ENCODE measurements around the gene TRAPPC8.
A peak's percentile ranks its signal among the peaks of the same experiment; 100 is the strongest.
"Not testable (repeated sequence)": the region's sequence is repeated elsewhere in the genome, so short reads cannot be mapped to it uniquely, and the experiment has no call there.

TRAPPC8 gene

DNA sequence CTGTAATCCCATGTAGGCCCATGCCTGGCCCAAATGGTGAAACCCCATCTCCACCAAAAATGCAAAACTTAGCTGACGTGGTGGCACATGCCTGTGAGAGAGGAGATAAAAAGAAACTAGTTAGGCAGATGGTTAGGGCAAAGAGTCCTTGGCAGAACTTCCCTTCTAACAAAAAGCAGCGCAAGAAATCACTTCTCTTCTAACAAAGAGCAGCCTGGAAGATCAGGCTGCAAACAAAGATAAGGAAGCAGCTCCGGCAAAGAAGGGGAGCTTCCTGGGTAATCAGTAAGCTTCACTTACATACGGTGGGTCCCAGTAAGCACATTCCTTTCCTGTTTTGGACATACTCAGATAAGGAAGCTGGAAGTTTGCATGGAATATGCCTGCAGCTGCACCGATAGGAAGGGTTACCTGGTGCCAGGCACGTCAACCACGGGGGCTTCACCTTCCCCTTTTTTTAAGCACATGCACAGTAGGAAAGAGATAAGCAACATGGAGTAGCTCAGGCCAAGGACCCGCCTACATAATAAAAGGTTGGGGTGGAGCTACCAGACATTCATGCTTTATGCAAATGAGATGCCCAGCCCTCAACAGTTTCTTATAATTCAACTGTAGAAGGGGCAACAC lies 121.3 kb downstream of the TRAPPC8 start (continued):
- TF ChIP-seq, protein P1, sequence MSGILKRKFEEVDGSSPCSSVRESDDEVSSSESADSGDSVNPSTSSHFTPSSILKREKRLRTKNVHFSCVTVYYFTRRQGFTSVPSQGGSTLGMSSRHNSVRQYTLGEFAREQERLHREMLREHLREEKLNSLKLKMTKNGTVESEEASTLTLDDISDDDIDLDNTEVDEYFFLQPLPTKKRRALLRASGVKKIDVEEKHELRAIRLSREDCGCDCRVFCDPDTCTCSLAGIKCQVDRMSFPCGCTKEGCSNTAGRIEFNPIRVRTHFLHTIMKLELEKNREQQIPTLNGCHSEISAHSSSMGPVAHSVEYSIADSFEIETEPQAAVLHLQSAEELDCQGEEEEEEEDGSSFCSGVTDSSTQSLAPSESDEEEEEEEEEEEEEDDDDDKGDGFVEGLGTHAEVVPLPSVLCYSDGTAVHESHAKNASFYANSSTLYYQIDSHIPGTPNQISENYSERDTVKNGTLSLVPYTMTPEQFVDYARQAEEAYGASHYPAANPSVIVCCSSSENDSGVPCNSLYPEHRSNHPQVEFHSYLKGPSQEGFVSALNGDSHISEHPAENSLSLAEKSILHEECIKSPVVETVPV (CRISPR knock-in tag; IDR thresholded peaks at IDR 0.05), result no peak
- TF ChIP-seq ZC3H10 (CRISPR knock-in tag; IDR thresholded peaks at IDR 0.05) (no peak), RARB (CRISPR knock-in tag; IDR thresholded peaks at IDR 0.05) (no peak), ZNF8 (CRISPR knock-in tag; IDR thresholded peaks at IDR 0.05) (no peak), SNAI2 (CRISPR knock-in tag; IDR thresholded peaks at IDR 0.05) (no peak), GLIS3 (CRISPR knock-in tag; IDR thresholded peaks at IDR 0.05) (no peak)
- TF ChIP-seq, protein P2, sequence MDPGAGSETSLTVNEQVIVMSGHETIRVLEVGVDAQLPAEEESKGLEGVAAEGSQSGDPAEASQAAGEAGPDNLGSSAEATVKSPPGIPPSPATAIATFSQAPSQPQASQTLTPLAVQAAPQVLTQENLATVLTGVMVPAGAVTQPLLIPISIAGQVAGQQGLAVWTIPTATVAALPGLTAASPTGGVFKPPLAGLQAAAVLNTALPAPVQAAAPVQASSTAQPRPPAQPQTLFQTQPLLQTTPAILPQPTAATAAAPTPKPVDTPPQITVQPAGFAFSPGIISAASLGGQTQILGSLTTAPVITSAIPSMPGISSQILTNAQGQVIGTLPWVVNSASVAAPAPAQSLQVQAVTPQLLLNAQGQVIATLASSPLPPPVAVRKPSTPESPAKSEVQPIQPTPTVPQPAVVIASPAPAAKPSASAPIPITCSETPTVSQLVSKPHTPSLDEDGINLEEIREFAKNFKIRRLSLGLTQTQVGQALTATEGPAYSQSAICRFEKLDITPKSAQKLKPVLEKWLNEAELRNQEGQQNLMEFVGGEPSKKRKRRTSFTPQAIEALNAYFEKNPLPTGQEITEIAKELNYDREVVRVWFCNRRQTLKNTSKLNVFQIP (CRISPR knock-in tag; IDR thresholded peaks at IDR 0.05; ENCODE audit: borderline replicate concordance, low read depth), result no peak

DNA sequence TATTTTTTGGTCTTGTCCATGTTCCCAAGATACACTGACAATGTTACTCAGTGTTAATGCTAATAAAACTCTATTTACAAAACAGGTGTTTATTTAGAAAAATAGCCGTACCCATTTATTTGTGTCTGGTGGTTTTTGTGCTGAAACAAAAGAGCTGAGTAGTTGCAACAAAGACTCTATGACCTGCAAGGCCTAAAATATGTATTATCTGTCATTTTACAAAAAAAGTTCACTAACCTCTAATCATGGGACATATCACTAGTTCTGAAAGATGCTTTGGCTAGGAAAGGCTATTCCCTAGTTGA lies 123.1 kb downstream of the TRAPPC8 start:
- TF ChIP-seq BACH2 (CRISPR knock-in tag; IDR thresholded peaks at IDR 0.05; ENCODE audit: borderline replicate concordance), result no peak
- TF ChIP-seq TOX (CRISPR knock-in tag; IDR thresholded peaks at IDR 0.05; ENCODE audit: borderline replicate concordance), result no peak
- TF ChIP-seq ZC3H10 (CRISPR knock-in tag; IDR thresholded peaks at IDR 0.05), result no peak
- no peak for TF ChIP-seq RARB (CRISPR knock-in tag; IDR thresholded peaks at IDR 0.05)
- no peak for TF ChIP-seq GLIS3 (CRISPR knock-in tag; IDR thresholded peaks at IDR 0.05)
- TF ChIP-seq CSDC2 (CRISPR knock-in tag; IDR thresholded peaks at IDR 0.05), result no peak
- ATAC-seq, result no peak

DNA sequence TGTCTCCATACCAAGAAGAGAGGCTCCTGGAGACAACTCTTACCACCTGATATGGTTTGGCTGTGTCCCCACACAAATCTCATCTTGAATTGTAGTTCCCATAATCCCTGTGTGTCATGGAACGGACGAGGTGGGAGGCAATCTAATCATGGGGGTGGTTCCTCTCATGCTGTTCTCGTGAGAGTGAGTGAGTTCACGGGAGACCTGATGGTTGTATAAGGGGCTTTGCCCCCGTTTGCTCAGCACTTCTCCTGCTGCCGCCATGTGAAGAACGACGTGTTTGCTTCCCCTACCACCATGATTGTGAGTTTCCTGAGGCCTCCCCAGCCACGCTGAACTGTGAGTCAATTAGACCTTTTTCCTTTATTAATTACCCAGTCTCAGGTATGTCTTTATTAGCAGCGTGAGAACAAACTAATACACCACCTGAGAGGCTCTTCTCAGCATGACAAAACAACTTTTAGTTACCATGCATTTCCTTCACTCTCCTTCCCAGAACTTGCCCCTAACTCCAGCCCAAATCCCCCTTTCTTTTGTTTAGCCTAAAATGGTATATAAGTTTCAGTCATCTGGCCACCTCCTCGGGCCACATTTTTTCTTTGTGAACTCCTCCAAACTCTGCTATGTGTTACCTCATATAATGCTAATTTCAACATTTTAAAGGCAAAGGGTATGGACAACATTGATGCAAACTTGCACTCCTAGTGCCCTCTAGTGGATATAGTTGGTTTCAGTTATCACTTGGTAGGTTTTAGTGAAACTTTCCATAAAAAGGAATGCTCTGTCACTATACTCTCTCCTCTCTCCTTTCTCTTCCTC lies 123.6 kb downstream of the TRAPPC8 start:
- peak; percentile 91 for ATAC-seq

DNA sequence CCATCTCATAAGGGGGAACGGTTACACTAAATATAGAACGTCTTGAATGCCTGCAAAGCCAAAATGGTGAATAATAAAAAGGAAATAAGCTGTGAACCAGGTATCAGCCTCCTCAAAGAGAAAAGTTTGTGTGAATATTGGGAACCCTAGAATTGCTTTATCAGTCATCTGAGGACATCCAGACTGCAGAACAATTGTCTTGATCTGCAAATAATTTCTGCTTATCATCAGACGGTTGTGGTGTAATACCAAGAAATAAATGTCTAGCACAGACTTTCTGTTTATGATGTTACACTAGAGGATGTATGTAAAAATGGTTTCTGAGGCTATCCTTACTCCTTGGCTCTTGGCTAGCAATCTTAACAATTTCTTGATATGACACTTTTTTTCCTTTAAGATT lies 128.8 kb downstream of the TRAPPC8 start:
- TF ChIP-seq ZC3H10 (CRISPR knock-in tag; IDR thresholded peaks at IDR 0.05) (no peak), OSR1 (CRISPR knock-in tag; IDR thresholded peaks at IDR 0.05) (no peak), RARB (CRISPR knock-in tag; IDR thresholded peaks at IDR 0.05) (no peak), SNAI2 (CRISPR knock-in tag; IDR thresholded peaks at IDR 0.05) (no peak), ZFP3 (CRISPR knock-in tag; IDR thresholded peaks at IDR 0.05) (no peak), BACH2 (CRISPR knock-in tag; IDR thresholded peaks at IDR 0.05; ENCODE audit: borderline replicate concordance) (no peak)
- TF ChIP-seq, protein P3, sequence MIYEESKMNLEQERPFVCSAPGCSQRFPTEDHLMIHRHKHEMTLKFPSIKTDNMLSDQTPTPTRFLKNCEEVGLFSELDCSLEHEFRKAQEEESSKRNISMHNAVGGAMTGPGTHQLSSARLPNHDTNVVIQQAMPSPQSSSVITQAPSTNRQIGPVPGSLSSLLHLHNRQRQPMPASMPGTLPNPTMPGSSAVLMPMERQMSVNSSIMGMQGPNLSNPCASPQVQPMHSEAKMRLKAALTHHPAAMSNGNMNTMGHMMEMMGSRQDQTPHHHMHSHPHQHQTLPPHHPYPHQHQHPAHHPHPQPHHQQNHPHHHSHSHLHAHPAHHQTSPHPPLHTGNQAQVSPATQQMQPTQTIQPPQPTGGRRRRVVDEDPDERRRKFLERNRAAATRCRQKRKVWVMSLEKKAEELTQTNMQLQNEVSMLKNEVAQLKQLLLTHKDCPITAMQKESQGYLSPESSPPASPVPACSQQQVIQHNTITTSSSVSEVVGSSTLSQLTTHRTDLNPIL (CRISPR knock-in tag; IDR thresholded peaks at IDR 0.05; ENCODE audit: low read depth), result no peak
- TF ChIP-seq, protein P4, sequence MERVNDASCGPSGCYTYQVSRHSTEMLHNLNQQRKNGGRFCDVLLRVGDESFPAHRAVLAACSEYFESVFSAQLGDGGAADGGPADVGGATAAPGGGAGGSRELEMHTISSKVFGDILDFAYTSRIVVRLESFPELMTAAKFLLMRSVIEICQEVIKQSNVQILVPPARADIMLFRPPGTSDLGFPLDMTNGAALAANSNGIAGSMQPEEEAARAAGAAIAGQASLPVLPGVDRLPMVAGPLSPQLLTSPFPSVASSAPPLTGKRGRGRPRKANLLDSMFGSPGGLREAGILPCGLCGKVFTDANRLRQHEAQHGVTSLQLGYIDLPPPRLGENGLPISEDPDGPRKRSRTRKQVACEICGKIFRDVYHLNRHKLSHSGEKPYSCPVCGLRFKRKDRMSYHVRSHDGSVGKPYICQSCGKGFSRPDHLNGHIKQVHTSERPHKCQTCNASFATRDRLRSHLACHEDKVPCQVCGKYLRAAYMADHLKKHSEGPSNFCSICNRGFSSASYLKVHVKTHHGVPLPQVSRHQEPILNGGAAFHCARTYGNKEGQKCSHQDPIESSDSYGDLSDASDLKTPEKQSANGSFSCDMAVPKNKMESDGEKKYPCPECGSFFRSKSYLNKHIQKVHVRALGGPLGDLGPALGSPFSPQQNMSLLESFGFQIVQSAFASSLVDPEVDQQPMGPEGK (CRISPR knock-in tag; IDR thresholded peaks at IDR 0.05; ENCODE audit: borderline replicate concordance), result no peak
- TF ChIP-seq, protein P1 (CRISPR knock-in tag; IDR thresholded peaks at IDR 0.05), result no peak
- no peak for ATAC-seq

More for the DNA sequence above, 123.6 kb downstream of the TRAPPC8 start:
- TF ChIP-seq ZFP3 (CRISPR knock-in tag; IDR thresholded peaks at IDR 0.05) (no peak), BACH2 (CRISPR knock-in tag; IDR thresholded peaks at IDR 0.05; ENCODE audit: borderline replicate concordance) (no peak), RARB (CRISPR knock-in tag; IDR thresholded peaks at IDR 0.05) (no peak), ZC3H10 (CRISPR knock-in tag; IDR thresholded peaks at IDR 0.05) (no peak)
- TF ChIP-seq, protein P4 (CRISPR knock-in tag; IDR thresholded peaks at IDR 0.05; ENCODE audit: borderline replicate concordance), result no peak
- TF ChIP-seq, protein P1 (CRISPR knock-in tag; IDR thresholded peaks at IDR 0.05), result no peak

DNA sequence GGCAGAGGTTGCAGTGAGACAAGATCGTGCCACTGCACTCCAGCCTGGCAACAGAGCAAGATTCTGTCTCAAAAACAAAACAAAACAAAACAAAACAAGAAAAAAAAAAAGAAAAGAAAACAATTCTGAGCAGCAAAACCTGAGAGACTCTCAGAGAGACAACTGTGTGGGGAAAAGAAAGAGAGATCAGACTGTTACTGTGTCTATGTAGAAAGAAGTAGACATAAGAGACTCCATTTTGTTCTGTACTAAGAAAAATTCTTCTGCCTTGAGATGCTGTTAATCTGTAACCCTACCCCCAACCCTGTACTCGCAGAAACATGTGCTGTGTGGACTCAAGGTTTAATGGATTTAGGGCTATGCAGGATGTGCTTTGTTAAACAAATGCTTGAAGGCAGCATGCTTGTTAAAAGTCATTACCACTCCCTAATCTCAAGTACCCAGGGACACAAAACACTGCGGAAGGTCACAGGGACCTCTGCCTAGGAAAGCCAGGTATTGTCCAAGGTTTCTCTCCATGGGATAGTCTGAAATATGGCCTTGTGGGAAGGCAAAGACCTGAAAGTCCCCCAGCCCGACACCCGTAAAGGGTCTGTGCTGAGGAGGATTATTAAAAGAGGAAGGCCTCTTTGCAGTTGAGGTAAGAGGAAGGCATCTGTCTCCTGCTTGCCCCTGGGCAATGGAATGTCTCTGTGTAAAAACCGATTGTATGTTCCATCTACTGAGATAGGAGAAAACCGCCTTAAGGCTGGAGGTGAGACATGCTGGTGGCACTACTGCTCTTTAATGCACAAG lies 132.4 kb downstream of the TRAPPC8 start:
- ATAC-seq, result not testable (repeated sequence)

DNA sequence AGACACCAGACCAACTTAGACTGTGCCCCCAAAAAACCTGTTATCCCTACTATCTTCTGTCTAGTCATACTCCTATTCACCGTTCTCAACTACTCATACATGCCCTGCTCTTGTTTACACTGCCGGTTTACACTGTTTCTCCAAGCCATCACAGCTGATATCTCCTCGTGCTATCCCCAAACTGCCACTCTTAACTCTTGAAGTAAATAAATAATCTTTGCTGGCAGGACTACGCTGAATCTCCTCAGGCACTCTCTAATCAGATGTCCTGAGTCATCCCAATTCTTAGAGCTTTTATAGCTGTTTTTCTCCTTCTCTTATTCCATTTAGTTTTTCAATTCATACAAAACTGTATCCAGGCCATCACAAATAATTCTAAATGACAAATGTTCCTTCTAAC lies 133.9 kb downstream of the TRAPPC8 start:
- ATAC-seq, result not testable (repeated sequence)
